ENCODE results near the gene SECISBP2. TPM values are rescaled to one million over a fixed set of nuclear protein-coding genes. Genes with fewer than 3 reads are reported as not detected.

SECISBP2 gene
- total RNA-seq, 2 donors from 2014 or later = 54.7 to 65.6 TPM

DNA sequence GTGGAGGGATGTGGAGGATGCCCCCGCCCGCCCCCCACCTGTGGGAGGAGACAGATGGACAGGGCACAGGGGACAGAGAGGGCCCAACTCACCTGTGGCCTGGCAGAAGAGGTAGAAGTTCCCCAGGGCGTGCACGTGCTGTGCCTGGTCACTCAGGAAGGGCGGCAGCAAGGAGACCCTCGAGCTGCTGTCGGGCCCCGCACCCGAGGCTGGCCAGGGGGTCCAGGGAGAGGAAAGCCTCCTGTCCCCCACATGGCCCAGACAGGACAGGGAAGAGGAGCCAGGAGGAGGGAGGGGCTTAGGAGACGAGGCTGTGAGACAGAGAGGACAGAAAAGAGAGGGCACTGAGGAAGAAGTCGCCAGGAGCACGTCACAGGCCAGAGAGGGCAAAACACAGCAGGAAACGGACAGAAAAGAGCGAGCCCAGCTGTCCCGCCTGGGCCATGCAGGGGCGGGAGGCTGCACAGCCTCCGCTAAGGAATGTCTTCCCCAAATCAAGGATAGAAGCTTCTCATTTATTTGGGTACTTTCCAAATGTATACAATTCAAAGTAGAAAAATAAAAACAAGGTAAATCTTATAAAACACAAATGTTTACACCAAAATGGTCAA, 58.5 kb downstream of the SECISBP2 start:
- DNase-seq (no peak), ATAC-seq (no peak)
- Histone ChIP-seq H3K27ac (no peak overlapping the region), H3K36me3 (replicated peaks in 1 of 2; ENCODE audit: insufficient read depth in 1 of 2, low read depth in 2 of 2) (no peaks in the 10 kb centered on the region), H3K9me3 (no peaks in the 10 kb centered on the region), H3K27me3 (no peaks in the 10 kb centered on the region), H3K4me1 (no peaks in the 10 kb centered on the region), H3K4me3 (no peak overlapping the region)
- intact Hi-C loops (cut with DNase I) = no loop called here
- WGBS, 2 donors = 88 to 91% methylated on average over 14 to 16 of the region's 17 CpGs
- TF ChIP-seq CTCF (IDR thresholded peaks at IDR 0.05) (no peak), POLR2A (IDR thresholded peaks at IDR 0.05) (no peak)

DNA sequence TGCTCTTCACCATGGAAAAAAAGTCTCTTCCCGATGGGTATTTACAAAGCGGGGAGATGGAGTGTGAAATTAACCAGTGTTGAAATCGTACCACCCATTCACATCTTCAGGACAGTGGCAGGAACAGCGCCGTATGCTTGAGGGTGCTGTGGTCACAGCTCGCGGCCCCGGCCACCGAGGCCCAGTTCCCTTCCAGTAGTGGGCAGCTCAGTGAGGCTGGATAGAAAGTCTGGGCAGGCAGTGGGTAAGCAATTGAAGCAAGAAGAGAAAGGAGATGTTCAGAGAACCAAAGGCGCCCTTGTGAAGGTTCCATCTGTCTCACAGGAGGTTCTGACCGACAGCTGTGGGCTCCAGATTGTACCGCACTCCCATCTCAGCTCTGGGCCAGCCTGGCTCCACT, 59.1 kb downstream of the SECISBP2 start:
- WGBS, 2 donors = 90 to 92% methylated on average over 12 of the region's 12 CpGs
- H3K27ac ChIP-seq = no peak overlapping the region
- intact Hi-C loops (cut with DNase I) = no loop called here
- H3K36me3 ChIP-seq (replicated peaks in 1 of 2; ENCODE audit: insufficient read depth in 1 of 2, low read depth in 2 of 2) = no peaks in the 10 kb centered on the region
- TF ChIP-seq CTCF (IDR thresholded peaks at IDR 0.05) = no peak
- no peak for TF ChIP-seq POLR2A (IDR thresholded peaks at IDR 0.05)
- no peak overlapping the region for H3K4me3 ChIP-seq
- ATAC-seq (no peak), DNase-seq (no peak)
- H3K27me3 ChIP-seq = no peaks in the 10 kb centered on the region
- no peaks in the 10 kb centered on the region for H3K9me3 ChIP-seq
- H3K4me1 ChIP-seq = no peaks in the 10 kb centered on the region

DNA sequence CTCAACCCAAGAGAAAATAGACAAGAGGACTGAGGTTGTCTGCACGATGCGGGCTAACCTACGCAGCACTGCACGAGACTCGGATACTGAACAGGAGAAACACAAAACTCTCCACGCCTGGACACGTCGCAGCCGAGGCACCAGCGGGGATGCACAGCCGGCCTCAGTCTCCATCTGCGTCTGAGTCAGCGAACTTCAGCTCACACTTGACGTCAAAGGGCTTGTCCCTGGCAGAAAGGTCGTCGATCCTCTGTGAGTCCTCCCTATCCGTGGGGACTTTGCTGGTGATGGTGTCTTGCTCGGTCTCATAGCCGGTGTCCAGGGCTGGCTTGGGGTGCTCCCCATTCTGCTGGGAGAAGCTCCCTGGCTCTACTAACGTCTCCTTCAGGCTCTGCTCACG, 60.2 kb downstream of the SECISBP2 start:
- no peak for ATAC-seq
- intact Hi-C loops (cut with DNase I) = no loop called here
- Histone ChIP-seq H3K27ac (no peak overlapping the region), H3K36me3 (replicated peaks in 1 of 2; ENCODE audit: insufficient read depth in 1 of 2, low read depth in 2 of 2) (no peaks in the 10 kb centered on the region), H3K9me3 (no peaks in the 10 kb centered on the region), H3K4me3 (no peak overlapping the region), H3K4me1 (no peaks in the 10 kb centered on the region), H3K27me3 (no peaks in the 10 kb centered on the region)
- TF ChIP-seq POLR2A (IDR thresholded peaks at IDR 0.05) (no peak), CTCF (IDR thresholded peaks at IDR 0.05) (no peak)
- DNase-seq = no peak
- WGBS, 2 donors = 92 to 94% methylated on average over 21 of the region's 21 CpGs

GRCh38 chr9:89379031-89379430, 60.7 kb downstream of the SECISBP2 start:
- Histone ChIP-seq H3K27me3 (no peaks in the 10 kb centered on the region), H3K27ac (no peak overlapping the region), H3K4me3 (no peak overlapping the region), H3K4me1 (no peaks in the 10 kb centered on the region), H3K36me3 (replicated peaks in 1 of 2; ENCODE audit: insufficient read depth in 1 of 2, low read depth in 2 of 2) (no peaks in the 10 kb centered on the region), H3K9me3 (no peaks in the 10 kb centered on the region)
- no peak for DNase-seq
- intact Hi-C loops (cut with DNase I) = no loop called here
- WGBS, 2 donors = 87 to 95% methylated on average over 14 of the region's 14 CpGs
- no peak for ATAC-seq
- TF ChIP-seq CTCF (IDR thresholded peaks at IDR 0.05) (no peak), POLR2A (IDR thresholded peaks at IDR 0.05) (no peak)

- WGBS, 2 donors = 77 to 85% methylated on average over 14 of the region's 14 CpGs
- H3K27me3 ChIP-seq = no peaks in the 10 kb centered on the region
- peak in 1 of 4 donors; percentile 27 for DNase-seq
- no peak for TF ChIP-seq POLR2A (IDR thresholded peaks at IDR 0.05)
- no peak overlapping the region for H3K27ac ChIP-seq
- H3K4me1 ChIP-seq = no peaks in the 10 kb centered on the region
- no peak overlapping the region for H3K4me3 ChIP-seq
- no peaks in the 10 kb centered on the region for H3K9me3 ChIP-seq
- intact Hi-C loops (cut with DNase I) = no loop called here
- ATAC-seq = no peak
- H3K36me3 ChIP-seq (replicated peaks in 1 of 2; ENCODE audit: insufficient read depth in 1 of 2, low read depth in 2 of 2) = peaks cover 0 to under 1% of the 10 kb centered on the region in 2 donors
Observed at GRCh38 chr9:89379508-89380115, 61.3 kb downstream of the SECISBP2 start.

All from body of pancreas (tissue), 4 donors.